IPS-15b (cell line): Measurements from ENCODE around the gene FYCO1.

Experiments used
- H3K27me3 ChIP-seq: one replicate; pipeline ENCODE4 v1.6.1; 2013; ENCODE audit warnings: low read length; ENCODE audit not compliant: control insufficient read depth, insufficient read depth
- H3K36me3 ChIP-seq: one replicate; pipeline ENCODE4 v1.6.1; 2013; ENCODE audit warnings: low read length; ENCODE audit not compliant: control insufficient read depth, insufficient read depth
- H3K4me1 ChIP-seq: one replicate; pipeline ENCODE4 v1.6.1; 2013; ENCODE audit warnings: mild to moderate bottlenecking, low read length; ENCODE audit not compliant: control insufficient read depth, insufficient read depth
- H3K4me3 ChIP-seq: one replicate; pipeline ENCODE4 v1.5.1; 2013; ENCODE audit warnings: low read depth, low read length
- H3K9ac ChIP-seq: one replicate; pipeline ENCODE4 v1.6.1; 2013; ENCODE audit warnings: low read depth, mild to moderate bottlenecking, low read length
- H3K9me3 ChIP-seq: one replicate; pipeline ENCODE4 v1.6.1; 2013; ENCODE audit warnings: mild to moderate bottlenecking, low read length; ENCODE audit not compliant: control insufficient read depth, insufficient read depth

Gene FYCO1

DNA sequence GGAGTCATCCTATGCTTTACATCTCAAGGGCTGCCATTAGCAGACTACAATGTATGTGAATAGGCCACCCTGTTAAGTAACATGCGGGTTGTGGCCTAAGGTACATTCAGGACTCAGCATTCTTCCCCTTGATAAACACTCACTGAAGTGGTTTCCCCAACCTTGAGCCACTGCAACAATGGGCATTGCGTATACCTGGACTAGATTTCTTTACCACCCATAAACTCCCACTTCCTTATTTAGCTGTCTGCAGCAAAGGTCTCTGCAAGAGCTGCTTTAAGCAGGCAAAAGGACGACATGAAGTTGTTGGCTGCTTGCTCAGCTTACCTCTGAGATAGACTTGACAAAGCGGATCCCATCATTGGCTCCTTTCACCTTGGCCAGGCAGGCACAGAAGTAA is 16.2 kb downstream of the FYCO1 start:
- Histone ChIP-seq H3K36me3 (peaks cover 22% of the 10 kb centered on the region), H3K9me3 (no peaks in the 10 kb centered on the region), H3K9ac (no peak overlapping the region), H3K27me3 (no peaks in the 10 kb centered on the region), H3K4me3 (no peak overlapping the region), H3K4me1 (no peaks in the 10 kb centered on the region)

DNA sequence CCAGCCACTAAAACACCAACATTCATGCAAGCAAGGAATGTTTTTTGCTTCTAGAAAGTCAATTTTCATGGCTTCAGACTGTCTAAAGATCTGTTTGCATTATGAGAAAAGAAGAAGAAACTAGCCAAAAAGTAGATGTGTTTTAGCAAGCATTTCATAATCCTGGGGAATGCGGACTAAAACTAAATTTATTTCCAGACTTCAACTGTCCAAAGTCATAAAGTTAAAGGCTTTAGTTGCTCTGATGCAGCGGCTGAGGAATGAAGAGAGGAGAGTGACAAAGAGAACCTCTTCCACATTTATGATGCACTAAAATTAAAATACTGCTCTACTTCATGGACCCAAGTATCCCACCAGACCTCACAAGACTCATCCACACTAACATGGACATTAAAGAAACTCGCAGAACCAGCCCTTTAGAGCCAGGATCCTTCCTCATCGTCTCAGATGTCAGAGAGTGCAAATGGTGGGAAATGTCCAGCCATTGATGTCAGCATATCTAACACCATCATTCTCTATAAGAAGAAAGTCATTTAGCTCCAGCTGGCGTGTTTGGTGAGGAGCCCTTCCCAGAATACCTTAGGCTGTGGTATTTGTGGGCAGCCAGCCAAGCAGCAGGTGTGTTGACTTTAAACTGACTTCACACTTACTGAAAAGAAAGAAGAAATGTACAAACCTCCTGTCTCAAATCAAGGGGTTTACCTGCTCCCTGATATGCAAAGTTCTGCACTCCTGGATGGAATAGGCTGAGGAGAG is 17.4 kb downstream of the FYCO1 start:
- Histone ChIP-seq H3K4me1 (no peaks in the 10 kb centered on the region), H3K27me3 (no peaks in the 10 kb centered on the region), H3K9me3 (no peaks in the 10 kb centered on the region), H3K4me3 (no peak overlapping the region), H3K36me3 (peaks cover 16% of the 10 kb centered on the region), H3K9ac (no peak overlapping the region)

DNA sequence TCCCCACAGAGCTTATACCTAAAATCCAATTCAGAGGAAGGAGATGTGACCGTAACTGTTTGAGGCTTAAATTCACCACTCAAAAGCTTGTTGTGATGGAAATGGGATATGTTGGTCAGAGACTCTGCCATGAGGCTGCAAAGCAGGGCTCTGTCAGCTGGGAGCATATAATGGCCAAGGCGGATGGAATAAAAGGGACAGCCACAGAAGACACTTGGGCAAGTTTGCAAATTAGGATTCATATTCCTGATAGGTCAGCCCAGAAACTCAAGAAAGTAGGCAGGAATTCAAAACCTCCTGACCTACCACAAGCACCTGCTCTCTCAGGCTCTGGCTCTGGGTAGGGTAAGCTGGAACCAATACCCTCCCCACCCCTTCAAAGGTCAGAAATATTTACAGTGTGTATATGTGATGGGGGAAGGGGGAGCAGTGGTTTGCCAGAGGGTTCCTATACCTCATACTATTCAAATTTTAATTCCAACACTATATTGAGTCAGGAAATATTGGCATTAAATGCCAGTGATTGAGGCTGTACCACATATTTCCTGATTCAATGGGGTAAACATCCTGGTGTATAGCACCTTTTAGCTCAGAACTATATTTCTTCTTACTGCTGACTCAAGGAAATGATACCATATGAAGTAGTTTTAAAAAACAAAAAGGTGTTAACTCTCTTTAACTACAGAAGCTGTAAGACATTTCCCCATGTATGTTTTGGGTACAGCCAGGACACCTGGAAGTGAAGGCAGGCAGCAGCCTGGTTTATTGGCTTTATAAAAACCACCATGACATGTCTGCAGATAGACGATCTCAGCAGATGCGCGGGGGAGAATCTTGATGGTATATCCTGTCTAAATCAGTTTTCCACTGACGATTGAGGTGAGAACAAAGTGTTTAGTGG is 19.2 kb downstream of the FYCO1 start:
- Histone ChIP-seq H3K4me3 (no peak overlapping the region), H3K36me3 (peaks cover 15% of the 10 kb centered on the region), H3K27me3 (no peaks in the 10 kb centered on the region), H3K4me1 (no peaks in the 10 kb centered on the region), H3K9ac (no peak overlapping the region), H3K9me3 (no peaks in the 10 kb centered on the region)

DNA sequence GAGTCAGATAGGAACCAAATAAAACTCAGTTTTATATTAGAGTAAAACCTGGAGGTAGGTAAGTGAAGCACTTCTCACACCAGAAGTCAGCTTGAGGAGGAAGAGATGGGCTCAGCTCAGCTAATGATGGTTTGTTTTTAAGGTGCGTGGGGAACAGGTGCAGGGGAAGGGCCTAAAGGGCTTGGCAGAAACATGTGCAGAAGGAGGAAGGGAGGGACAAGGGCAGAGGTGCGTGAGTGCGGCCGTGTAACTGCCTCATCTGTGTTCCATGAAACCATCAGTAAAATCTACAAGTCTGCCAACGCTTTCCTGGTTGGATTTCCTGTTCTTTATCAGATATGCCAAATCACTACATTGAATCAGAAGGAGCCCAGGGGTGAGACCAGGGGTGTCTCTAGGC is 19.9 kb downstream of the FYCO1 start:
- Histone ChIP-seq H3K36me3 (peaks cover 9% of the 10 kb centered on the region), H3K4me1 (no peaks in the 10 kb centered on the region)

DNA sequence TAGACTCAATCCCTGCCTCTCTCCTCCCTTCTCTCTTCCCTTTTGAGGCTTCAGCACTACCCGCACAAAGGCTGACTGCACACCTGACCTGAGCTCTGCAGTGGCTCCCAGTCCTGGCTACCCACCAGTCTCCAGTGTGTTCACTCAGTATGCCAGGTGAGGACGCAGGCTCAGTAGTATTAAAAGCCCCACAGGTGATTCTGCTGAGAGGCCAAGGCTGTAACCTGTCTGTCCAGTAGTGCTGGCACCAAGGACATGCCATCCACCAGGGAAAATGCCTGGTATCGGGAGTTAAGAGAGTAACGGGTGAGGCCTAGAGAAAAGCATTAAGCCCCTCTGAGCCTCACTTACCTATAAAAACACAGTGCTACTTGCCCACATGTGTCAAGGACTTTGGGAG is 20.9 kb downstream of the FYCO1 start:
- Histone ChIP-seq H3K36me3 (peaks cover 10% of the 10 kb centered on the region), H3K9me3 (no peaks in the 10 kb centered on the region), H3K9ac (no peak overlapping the region), H3K4me1 (no peaks in the 10 kb centered on the region), H3K4me3 (no peak overlapping the region), H3K27me3 (no peaks in the 10 kb centered on the region)

More for the DNA sequence above, 19.9 kb downstream of the FYCO1 start:
- no peak overlapping the region for H3K4me3 ChIP-seq
- no peaks in the 10 kb centered on the region for H3K27me3 ChIP-seq
- no peak overlapping the region for H3K9ac ChIP-seq
- no peaks in the 10 kb centered on the region for H3K9me3 ChIP-seq

DNA sequence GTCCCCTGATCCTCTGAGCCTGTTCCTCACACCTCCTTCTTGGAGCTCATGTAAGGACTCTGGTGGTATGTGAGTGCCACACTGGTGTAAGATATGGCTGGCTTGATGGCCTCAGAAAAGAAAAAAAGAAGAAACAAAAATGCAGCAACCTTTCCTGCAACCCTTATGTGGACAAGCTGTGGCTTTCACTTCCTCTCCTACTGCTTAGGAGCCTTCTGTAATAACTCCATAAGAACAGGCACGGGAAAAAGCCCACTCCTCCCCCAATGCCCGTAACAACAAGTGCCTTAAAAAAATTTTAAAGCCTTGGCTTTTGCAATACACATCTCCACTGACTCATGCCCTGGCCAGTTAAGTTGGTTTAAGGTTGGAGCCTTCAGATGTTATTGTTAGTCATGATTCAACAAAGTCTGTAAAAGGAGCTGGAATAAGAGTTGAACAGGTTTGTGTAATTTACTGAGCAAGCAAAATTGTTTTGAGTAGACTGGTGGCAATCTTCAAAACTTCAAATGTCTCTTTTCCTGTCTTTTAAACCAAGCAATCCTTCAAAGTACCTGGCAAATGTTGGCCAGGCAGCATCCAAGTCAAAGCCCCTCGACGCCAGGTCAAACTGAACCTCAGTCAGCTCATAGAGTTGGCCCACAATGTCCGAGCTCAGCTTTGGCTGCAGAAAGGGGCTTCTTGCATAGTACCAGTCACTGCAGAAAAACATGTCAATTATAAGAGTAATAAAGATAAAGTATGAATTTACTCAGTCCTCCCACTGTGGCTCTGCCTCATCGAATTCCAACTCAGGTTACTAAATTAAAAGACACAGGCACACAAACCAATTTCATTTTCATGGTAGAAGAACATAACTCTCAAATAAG is 22.9 kb downstream of the FYCO1 start:
- Histone ChIP-seq H3K36me3 (peaks cover 7% of the 10 kb centered on the region), H3K9ac (no peak overlapping the region), H3K4me1 (no peaks in the 10 kb centered on the region), H3K4me3 (no peak overlapping the region), H3K9me3 (no peaks in the 10 kb centered on the region), H3K27me3 (no peaks in the 10 kb centered on the region)

DNA sequence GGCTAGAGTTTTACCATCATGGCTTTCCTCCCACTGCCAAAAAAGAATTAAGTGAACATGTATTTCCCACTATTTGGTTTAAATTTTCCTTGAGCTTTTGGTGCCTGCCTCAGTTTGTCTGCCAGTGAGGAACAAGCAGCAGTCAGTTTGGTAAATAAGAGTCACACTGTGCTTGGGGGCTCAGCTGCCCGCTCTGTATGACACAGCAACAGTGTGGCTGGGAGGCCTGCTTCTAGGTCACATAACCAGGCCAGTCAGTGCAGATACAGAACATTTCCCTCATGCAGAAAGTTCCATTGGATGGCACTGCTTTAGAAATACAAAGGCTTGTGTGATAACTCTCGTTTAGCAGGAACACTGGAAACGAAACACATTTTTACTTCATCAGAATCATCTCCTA is 25.7 kb downstream of the FYCO1 start:
- H3K9me3 ChIP-seq: no peaks in the 10 kb centered on the region
- no peaks in the 10 kb centered on the region for H3K27me3 ChIP-seq
- H3K36me3 ChIP-seq: peaks cover 32% of the 10 kb centered on the region
- H3K9ac ChIP-seq: no peak overlapping the region
- H3K4me3 ChIP-seq: no peak overlapping the region
- H3K4me1 ChIP-seq: no peaks in the 10 kb centered on the region

DNA sequence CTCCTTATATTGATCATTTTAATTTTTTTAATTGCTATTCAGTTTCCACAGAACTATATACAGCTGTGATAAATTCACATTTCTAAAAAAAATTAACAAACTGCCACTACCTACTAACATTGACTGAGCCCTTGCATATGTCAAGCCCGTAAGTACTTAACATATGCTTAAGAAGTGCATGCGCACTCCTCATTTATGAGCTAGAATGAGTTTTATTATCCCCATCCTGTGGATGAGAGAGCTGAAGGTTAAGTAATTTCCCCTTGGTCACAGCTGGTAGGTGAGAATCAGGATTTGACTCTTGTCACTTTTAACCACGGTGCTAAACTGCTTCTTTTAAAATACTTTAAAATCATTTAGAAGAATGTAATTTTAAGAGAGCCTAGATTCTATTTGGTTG is 26.5 kb downstream of the FYCO1 start:
- peaks cover 38% of the 10 kb centered on the region for H3K36me3 ChIP-seq
- H3K27me3 ChIP-seq: no peaks in the 10 kb centered on the region
- H3K9me3 ChIP-seq: no peaks in the 10 kb centered on the region
- no peak overlapping the region for H3K4me3 ChIP-seq
- H3K4me1 ChIP-seq: no peaks in the 10 kb centered on the region
- no peak overlapping the region for H3K9ac ChIP-seq

DNA sequence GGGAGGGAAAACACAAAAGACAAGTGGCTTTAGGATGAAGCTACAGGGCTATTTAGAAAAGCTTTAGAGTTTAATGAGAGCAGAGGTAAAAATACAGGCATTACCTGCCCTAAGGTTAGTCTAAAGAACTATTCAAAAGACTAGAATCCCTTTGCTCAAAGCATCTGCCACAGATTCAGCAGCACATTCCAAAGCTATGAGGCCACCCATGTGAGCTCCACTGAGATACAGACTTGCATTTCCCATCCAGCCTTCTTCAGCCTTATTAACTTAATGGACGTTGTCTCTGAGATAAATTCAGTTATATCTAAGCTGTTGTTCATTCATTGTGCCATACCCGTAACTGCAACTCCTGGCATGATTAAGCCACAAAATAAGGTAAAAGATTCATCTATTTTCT is 26.9 kb downstream of the FYCO1 start:
- Histone ChIP-seq H3K36me3 (peaks cover 42% of the 10 kb centered on the region), H3K9ac (no peak overlapping the region), H3K9me3 (no peaks in the 10 kb centered on the region), H3K27me3 (no peaks in the 10 kb centered on the region), H3K4me3 (no peak overlapping the region), H3K4me1 (no peaks in the 10 kb centered on the region)

DNA sequence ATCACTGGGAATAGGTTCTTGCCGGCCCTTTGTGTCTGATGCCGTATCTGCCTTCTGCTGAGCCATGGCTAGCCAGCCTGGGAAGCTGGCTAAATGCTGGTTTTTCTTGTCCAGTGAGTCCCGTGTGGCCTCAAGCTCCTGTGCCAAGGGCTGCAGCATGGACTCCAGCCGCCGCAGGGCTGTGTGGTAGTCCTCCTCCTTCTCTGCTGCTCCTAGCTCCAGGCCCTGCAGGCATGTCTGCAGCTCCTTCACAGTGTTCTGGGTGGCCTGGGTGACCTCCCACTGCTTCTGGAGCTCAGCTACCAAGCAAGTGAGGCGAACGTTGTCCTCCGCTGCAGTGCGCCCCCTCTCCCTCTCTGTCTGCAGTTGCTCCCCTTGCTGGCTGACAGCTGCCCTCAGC is 27.5 kb downstream of the FYCO1 start:
- Histone ChIP-seq H3K4me3 (no peak overlapping the region), H3K9ac (no peak overlapping the region), H3K9me3 (no peaks in the 10 kb centered on the region), H3K27me3 (no peaks in the 10 kb centered on the region), H3K4me1 (no peaks in the 10 kb centered on the region), H3K36me3 (peaks cover 48% of the 10 kb centered on the region)

DNA sequence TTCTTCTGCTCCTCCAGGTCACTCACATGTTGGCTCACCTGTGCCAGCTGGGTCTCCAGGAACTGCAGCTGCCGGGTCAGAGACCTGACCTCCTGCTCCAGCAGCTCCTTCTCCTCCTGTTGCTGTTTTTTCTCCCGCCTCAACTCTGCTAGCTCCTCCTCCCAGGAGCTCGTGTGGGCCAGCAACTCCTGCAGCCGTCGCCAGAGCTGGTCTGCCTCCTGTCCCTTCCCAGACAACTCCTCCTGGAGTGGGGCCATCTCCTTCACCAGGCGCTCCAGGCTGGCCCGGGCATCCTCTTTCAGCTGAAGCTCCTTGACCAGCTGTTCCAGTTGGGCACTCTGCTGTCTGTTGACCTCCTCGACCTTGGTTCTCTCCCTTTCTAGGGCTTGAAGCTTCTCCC is 27.9 kb downstream of the FYCO1 start:
- H3K9me3 ChIP-seq: no peaks in the 10 kb centered on the region
- peaks cover 50% of the 10 kb centered on the region for H3K36me3 ChIP-seq
- no peaks in the 10 kb centered on the region for H3K4me1 ChIP-seq

More for the DNA sequence above, 27.9 kb downstream of the FYCO1 start:
- Histone ChIP-seq H3K27me3 (no peaks in the 10 kb centered on the region), H3K4me3 (no peak overlapping the region), H3K9ac (no peak overlapping the region)
